ENCODE data around the gene SLC66A2. TPM values are rescaled to one million over a fixed set of nuclear protein-coding genes. Genes with fewer than 3 reads are reported as not detected.
"Not testable (repeated sequence)": the region's sequence is repeated elsewhere in the genome, so short reads cannot be mapped to it uniquely, and the experiment has no call there.

SLC66A2 gene
- total and polyA plus RNA-seq, 8 donors = 17.3 to 69.8 (median 24.4) TPM

DNA sequence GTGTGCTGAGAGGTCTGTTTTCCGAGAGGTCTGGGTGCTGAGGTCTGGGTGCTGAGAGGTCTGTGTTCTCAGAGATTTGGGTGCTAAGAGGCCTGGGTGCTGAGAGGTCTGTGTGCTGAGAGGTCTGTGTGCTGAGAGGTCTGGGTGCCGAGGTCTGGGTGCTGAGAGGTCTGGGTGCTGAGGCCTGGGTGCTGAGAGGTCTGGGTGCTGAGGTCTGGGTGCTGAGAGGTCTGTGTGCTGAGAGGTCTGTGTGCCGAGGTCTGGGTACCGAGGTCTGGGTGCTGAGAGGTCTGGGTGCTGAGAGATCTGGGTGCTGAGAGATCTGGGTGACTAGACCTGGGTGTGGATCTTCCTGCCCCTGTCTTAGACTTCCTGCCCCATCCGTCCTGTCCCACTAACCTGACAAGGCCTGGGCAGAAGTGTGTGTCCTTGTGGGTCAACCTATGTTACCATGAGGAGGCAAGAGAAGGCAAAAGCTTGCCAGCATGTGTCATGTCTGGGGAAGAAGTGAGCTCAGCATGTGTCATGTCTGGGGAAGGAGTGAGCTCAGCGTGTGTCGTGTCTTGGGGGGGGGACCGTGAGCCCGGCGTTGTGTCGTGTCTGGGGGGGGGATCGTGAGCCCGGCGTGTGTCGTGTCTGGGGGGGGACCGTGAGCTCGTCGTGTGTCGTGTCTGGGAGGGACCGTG is 84.4 kb downstream of the SLC66A2 start:
- intact Hi-C loops (cut with DNase I) = no loop called here
- H3K4me1 ChIP-seq = no peaks in the 10 kb centered on the region
- H3K9me3 ChIP-seq = peaks cover 0 to 13% of the 10 kb centered on the region in 2 donors
- H3K27me3 ChIP-seq = peaks cover 0 to 20% of the 10 kb centered on the region in 2 donors
- ATAC-seq = no peak
- TF ChIP-seq, protein P1, sequence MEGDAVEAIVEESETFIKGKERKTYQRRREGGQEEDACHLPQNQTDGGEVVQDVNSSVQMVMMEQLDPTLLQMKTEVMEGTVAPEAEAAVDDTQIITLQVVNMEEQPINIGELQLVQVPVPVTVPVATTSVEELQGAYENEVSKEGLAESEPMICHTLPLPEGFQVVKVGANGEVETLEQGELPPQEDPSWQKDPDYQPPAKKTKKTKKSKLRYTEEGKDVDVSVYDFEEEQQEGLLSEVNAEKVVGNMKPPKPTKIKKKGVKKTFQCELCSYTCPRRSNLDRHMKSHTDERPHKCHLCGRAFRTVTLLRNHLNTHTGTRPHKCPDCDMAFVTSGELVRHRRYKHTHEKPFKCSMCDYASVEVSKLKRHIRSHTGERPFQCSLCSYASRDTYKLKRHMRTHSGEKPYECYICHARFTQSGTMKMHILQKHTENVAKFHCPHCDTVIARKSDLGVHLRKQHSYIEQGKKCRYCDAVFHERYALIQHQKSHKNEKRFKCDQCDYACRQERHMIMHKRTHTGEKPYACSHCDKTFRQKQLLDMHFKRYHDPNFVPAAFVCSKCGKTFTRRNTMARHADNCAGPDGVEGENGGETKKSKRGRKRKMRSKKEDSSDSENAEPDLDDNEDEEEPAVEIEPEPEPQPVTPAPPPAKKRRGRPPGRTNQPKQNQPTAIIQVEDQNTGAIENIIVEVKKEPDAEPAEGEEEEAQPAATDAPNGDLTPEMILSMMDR (IDR thresholded peaks at IDR 0.05) = no peak
- H3K4me3 ChIP-seq = no peak overlapping the region
- H3K27ac ChIP-seq = no peak overlapping the region
- no peaks in the 10 kb centered on the region for H3K36me3 ChIP-seq
- DNase-seq = peak in 1 of 4 donors; percentile 52

DNA sequence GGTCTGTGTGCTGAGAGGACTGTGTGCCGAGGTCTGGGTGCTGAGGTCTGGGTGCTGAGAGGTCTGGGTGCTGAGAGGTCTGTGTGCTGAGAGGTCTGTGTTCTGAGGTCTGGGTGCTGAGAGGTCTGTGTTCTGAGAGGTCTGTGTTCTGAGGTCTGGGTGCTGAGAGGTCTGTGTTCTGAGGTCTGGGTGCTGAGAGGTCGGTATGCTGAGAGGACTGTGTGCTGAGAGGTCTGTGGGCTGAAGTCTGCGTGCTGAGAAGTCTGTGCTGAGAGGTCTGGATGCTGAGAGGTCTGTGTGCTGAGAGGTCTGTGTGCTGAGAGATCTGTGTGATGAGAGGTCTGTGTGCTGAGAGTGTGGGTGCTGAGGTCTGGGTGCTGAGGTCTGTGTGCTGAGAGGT is 85.5 kb downstream of the SLC66A2 start:
- H3K4me3 ChIP-seq; DNase-seq; H3K4me1 ChIP-seq; ATAC-seq; intact Hi-C loops (cut with DNase I); H3K36me3 ChIP-seq; H3K27ac ChIP-seq: not testable (repeated sequence)
- Histone ChIP-seq H3K9me3 (peaks cover 0 to 16% of the 10 kb centered on the region in 2 donors), H3K27me3 (peaks cover 0 to 20% of the 10 kb centered on the region in 2 donors)

DNA sequence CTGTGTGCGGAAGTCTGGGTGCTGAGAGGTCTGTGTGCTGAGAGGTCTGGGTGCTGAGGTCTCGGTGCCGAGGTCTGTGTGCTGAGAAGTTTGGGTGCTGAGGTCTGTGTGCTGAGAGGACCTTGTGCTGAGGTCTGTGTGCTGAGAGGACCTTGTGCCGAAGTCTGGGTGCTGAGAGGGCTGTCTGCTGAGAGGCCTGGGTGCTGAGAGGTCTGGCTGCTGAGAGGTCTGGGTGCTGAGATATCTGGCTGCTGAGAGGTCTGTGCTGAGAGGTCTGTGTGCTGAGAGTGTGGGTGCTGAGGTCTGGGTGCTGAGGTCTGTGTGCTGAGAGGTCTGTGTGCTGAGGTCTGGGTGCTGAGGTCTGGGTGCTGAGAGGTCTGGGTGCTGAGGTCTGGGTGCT is 86.5 kb downstream of the SLC66A2 start:
- H3K27ac ChIP-seq; H3K36me3 ChIP-seq; DNase-seq; intact Hi-C loops (cut with DNase I); H3K4me3 ChIP-seq; H3K4me1 ChIP-seq; ATAC-seq: not testable (repeated sequence)
- Histone ChIP-seq H3K27me3 (peaks cover 0 to 20% of the 10 kb centered on the region in 2 donors), H3K9me3 (peaks cover 0 to 16% of the 10 kb centered on the region in 2 donors)

DNA sequence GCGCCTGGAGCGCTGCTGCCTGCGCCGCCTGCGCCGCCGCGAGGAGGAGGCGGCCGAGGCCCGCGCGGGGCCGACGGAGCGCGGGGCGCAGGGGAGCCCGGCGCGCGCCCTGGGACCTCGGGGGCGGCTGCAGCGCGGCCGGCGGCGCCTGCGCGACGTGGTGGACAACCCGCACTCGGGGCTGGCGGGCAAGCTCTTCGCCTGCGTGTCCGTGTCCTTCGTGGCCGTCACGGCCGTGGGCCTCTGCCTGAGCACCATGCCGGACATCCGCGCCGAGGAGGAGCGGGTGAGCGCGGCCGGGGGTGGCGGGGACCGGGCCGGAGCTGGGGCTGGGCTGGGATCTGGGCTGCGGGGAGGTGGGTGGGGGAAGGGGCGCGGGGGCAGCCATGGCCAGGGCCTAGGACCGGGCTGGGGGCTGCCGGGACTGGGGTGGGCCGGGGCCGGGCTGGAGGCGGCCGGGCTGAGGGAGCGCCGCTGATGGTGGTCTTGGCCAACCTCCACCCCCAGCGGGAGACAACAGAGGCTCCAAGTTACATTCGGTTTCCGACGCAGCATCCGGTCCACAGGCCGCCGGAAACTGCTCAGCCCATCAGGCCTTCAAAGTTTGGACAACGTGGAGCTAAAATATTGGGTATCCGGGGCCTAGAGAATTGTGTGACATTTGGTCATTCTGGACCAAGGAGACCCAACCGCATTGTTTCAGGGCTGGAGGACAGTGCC is 87.3 kb downstream of the SLC66A2 start:
- no peak overlapping the region for H3K27ac ChIP-seq
- peaks cover 0 to 16% of the 10 kb centered on the region in 2 donors for H3K9me3 ChIP-seq
- intact Hi-C loops (cut with DNase I) = no loop called here
- no peak overlapping the region for H3K4me3 ChIP-seq
- ATAC-seq (no peak), DNase-seq (peak in 1 of 4 donors; percentile 80)
- TF ChIP-seq, protein P1 (IDR thresholded peaks at IDR 0.05) = no peak
- H3K27me3 ChIP-seq = peaks cover 0 to 20% of the 10 kb centered on the region in 2 donors
- H3K36me3 ChIP-seq = no peaks in the 10 kb centered on the region
- no peaks in the 10 kb centered on the region for H3K4me1 ChIP-seq

DNA sequence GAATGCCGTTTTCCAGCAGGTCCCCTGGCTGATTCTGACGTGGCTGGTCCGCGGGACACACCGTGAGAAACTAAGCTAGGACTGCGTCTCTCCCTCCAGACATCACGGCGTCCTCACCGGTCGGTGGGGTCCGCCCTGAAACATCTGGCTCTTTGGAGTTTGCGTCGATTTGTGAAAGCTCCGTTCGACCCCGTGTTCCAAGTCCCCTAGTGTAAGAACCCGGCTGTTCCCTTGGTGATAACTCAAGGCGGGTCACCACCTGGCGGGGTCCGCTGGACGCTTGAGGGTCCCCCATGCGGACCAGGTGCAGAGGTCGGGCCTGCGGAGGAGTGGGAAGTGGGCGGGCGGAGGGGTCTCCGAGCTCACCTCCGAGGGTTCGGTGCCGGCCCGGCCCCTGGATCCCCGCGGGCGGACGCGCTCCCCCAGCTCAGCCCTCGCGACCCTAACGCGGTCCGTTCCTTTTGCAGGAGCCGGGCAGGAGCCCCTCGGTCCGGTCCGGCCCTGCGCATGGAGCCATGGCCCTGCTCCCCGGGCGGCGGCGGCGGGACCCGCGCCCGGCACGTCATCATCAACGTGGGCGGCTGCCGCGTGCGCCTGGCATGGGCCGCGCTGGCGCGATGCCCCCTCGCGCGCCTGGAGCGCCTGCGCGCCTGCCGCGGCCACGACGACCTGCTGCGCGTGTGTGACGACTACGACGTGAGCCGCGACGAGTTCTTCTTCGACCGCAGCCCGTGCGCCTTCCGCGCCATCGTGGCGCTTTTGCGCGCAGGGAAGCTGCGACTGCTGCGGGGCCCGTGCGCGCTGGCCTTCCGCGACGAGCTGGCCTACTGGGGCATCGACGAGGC is 88.1 kb downstream of the SLC66A2 start:
- intact Hi-C loops (cut with DNase I) = no loop called here
- DNase-seq (peak in 1 of 4 donors; percentile 77), ATAC-seq (no peak)
- Histone ChIP-seq H3K27me3 (peaks cover 0 to 20% of the 10 kb centered on the region in 2 donors), H3K27ac (no peak overlapping the region), H3K36me3 (no peaks in the 10 kb centered on the region), H3K4me1 (no peaks in the 10 kb centered on the region), H3K9me3 (peaks cover 0 to 16% of the 10 kb centered on the region in 2 donors), H3K4me3 (no peak overlapping the region)
- TF ChIP-seq, protein P1 (IDR thresholded peaks at IDR 0.05) = no peak

Data from left lung (tissue), 10 donors.